ENCODE results near the gene CXorf65.

- TF ChIP-seq CTCF (IDR thresholded peaks at IDR 0.05) (no peak), POLR2AphosphoS5 (IDR thresholded peaks at IDR 0.05) (no peak), EP300 (IDR thresholded peaks at IDR 0.05) (no peak)
Observed at GRCh38 chrX:71057848-71058530, 48.6 kb downstream of the CXorf65 start.

Data from esophagus muscularis mucosa (tissue), 4 donors.